Common myeloid progenitor, CD34-positive (primary cell): ENCODE results near the gene PTPRN2.
"Not testable (repeated sequence)": the region's sequence is repeated elsewhere in the genome, so short reads cannot be mapped to it uniquely, and the experiment has no call there.

Experiments used
- CTCF ChIA-PET: fragments of 350-600 bp; sonication (Branson Sonifier 250); formaldehyde crosslinking; loops from one replicate; lab custom pipeline; 2021; ENCODE audit warnings: antibody characterized with exemption; lab: Charles Lee
- POLR2A ChIA-PET: fragments of 350-600 bp; sonication (Branson Sonifier 250); formaldehyde crosslinking; loops from one replicate; lab custom pipeline; 2021; ENCODE audit warnings: antibody characterized with exemption; lab: Charles Lee
- DNase-seq, 3 donors: peaks; one replicate each; pipeline versions ENCODE4 v3.0.0 to v3.0.0-alpha.2; 2013
- H3K27ac ChIP-seq, 2 experiments: 1 replicate in 1 of 2; 2 replicates in 1 of 2; pipeline ENCODE4 v1.7.0; 2013; ENCODE audit warnings: inconsistent platforms in 2 of 2, low read length in 2 of 2, mild to moderate bottlenecking in 2 of 2, low read depth in 1 of 2, moderate library complexity in 1 of 2; ENCODE audit not compliant: severe bottlenecking in 2 of 2, insufficient read depth in 1 of 2, poor library complexity in 1 of 2
- H3K27me3 ChIP-seq, 5 experiments: replicated peaks in 2 of 5; 1 replicate in 3 of 5; 2 replicates in 2 of 5; pipeline versions ENCODE4 v1.6.1 to v1.7.0; 2013; ENCODE audit warnings: low read length in 4 of 5, mild to moderate bottlenecking in 2 of 5, moderate library complexity in 2 of 5, inconsistent platforms in 1 of 5; ENCODE audit not compliant: insufficient read depth in 5 of 5, control insufficient read depth in 4 of 5
- H3K36me3 ChIP-seq, 4 experiments: 1 replicate in 2 of 4; 2 replicates in 2 of 4; pipeline versions ENCODE4 v1.6.1 to v1.7.0; 2013; ENCODE audit warnings: low read length in 3 of 4, control low read depth in 1 of 4, mild to moderate bottlenecking in 1 of 4; ENCODE audit not compliant: control insufficient read depth in 4 of 4, insufficient read depth in 4 of 4
- H3K4me1 ChIP-seq, 4 experiments: 1 replicate in 3 of 4; 2 replicates in 1 of 4; pipeline versions ENCODE4 v1.6.1 to v1.7.1; 2013; ENCODE audit warnings: low read length in 3 of 4, mild to moderate bottlenecking in 3 of 4, control low read depth in 1 of 4, inconsistent platforms in 1 of 4, moderate library complexity in 1 of 4; ENCODE audit not compliant: control insufficient read depth in 4 of 4, insufficient read depth in 4 of 4; ENCODE audit errors: control extremely low read depth in 1 of 4
- H3K4me3 ChIP-seq, 7 experiments: 1 replicate in 4 of 7; 2 replicates in 3 of 7; pipeline versions ENCODE4 v1.5.1 to v1.7.0; 2013; ENCODE audit warnings: mild to moderate bottlenecking in 7 of 7, low read length in 6 of 7, moderate library complexity in 6 of 7, inconsistent platforms in 2 of 7, low read depth in 2 of 7, control low read depth in 1 of 7; ENCODE audit not compliant: insufficient read depth in 4 of 7, control insufficient read depth in 1 of 7; ENCODE audit errors: extremely low read depth in 1 of 7
- H3K9me3 ChIP-seq, 5 experiments: 1 replicate in 4 of 5; 2 replicates in 1 of 5; pipeline versions ENCODE4 v1.6.1 to v1.7.1; 2013; ENCODE audit warnings: low read length in 4 of 5, mild to moderate bottlenecking in 2 of 5, inconsistent platforms in 1 of 5, low read depth in 1 of 5, moderate library complexity in 1 of 5; ENCODE audit not compliant: control insufficient read depth in 4 of 5, insufficient read depth in 2 of 5; ENCODE audit errors: control extremely low read depth in 1 of 5
- WGBS: methylation state at CpG from one replicate; pipeline ENCODE4 v1.1.5; 2013; ENCODE audit not compliant: insufficient coverage; 5-methylcytosine and 5-hydroxymethylcytosine counted together

Gene PTPRN2

DNA sequence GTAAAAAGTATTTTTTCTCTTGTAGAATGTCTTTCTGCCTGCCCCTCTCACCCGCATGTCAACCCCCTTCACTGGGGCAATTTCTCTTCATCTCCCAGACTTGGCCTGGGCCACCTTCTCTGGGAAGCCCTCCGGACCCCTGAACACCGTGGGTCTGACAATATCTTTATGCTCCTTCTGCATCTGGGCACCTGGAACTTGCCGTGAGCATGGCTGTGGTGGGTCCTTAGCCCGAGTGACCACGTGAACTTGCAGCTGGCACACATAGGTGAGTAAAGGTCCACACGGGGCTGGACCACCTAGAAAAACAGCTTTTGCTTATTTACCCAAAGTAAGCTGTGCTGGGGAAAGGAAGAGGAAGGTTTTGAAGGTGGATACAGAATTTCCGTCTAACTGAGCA is 650.6 kb downstream of the PTPRN2 start:
- no peak overlapping the region for H3K4me3 ChIP-seq
- POLR2A ChIA-PET = no interaction called here
- 95% methylated on average over 7 of the region's 8 CpGs for WGBS
- no peaks in the 10 kb centered on the region for H3K4me1 ChIP-seq
- H3K9me3 ChIP-seq = peaks cover 0 to 17% (median 10%) of the 10 kb centered on the region in 5 experiments
- H3K27ac ChIP-seq = no peak overlapping the region
- no peaks in the 10 kb centered on the region for H3K36me3 ChIP-seq
- peaks cover 0 to 2% (median 0%) of the 10 kb centered on the region in 5 experiments for H3K27me3 ChIP-seq
- DNase-seq = no peak
- CTCF ChIA-PET = no interaction called here

- POLR2A ChIA-PET, H3K4me3 ChIP-seq, H3K4me1 ChIP-seq, H3K27ac ChIP-seq, H3K36me3 ChIP-seq, DNase-seq, H3K27me3 ChIP-seq, CTCF ChIA-PET: not testable (repeated sequence)
- H3K9me3 ChIP-seq = peaks cover 0 to 13% (median 10%) of the 10 kb centered on the region in 5 experiments
- WGBS = 92% methylated on average over 9 of the region's 11 CpGs
Observed at GRCh38 chr7:157935721-157936120, 651.9 kb downstream of the PTPRN2 start.

DNA sequence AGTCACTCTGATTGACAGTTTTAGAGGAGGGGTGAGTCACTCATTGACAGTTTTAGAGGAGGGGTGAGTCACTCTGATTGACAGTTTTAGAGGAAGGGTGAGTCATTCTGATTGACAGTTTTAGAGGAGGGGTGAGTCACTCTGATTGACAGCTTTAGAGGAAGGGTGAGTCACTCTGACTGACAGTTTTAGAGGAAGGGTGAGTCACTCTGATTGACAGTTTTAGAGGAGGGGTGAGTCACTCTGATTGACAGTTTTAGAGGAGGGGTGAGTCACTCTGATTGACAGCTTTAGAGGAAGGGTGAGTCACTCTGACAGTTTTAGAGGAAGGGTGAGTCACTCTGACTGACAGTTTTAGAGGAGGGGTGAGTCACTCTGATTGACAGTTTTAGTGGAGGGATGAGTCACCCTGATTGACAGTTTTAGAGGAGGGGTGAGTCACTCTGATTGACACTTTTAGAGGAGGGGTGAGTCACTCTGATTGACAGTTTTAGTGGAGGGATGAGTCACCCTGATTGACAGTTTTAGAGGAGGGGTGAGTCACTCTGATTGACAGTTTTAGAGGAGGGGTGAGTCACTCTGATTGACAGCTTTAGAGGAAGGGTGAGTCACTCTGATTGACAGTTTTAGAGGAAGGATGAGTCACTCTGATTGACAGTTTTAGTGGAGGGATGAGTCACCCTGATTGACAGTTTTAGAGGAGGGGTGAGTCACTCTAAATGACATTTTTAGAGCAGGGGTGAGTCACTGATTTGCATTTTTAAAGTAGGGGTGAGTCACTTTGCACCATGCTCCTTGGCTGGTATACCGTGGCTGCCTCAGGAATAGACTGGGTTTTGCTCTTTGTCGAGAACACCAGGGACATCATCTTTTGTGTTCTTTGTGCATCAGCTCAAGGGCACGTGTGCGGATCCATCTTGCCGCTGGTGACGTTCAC is 654.1 kb downstream of the PTPRN2 start:
- DNase-seq = peak in 2 of 3 donors; percentile 8 to 9
- peaks cover 0 to 14% (median 2%) of the 10 kb centered on the region in 5 experiments for H3K27me3 ChIP-seq
- POLR2A ChIA-PET, CTCF ChIA-PET, H3K36me3 ChIP-seq, H3K4me3 ChIP-seq, H3K4me1 ChIP-seq, H3K27ac ChIP-seq: not testable (repeated sequence)
- peaks cover 0 to 12% (median 6%) of the 10 kb centered on the region in 5 experiments for H3K9me3 ChIP-seq
- 93% methylated on average over 5 of the region's 6 CpGs for WGBS

GRCh38 chr7:157932498-157933218 is 655.0 kb downstream of the PTPRN2 start:
- WGBS = 93% methylated on average over 4 of the region's 5 CpGs
- no peak overlapping the region for H3K4me3 ChIP-seq

DNA sequence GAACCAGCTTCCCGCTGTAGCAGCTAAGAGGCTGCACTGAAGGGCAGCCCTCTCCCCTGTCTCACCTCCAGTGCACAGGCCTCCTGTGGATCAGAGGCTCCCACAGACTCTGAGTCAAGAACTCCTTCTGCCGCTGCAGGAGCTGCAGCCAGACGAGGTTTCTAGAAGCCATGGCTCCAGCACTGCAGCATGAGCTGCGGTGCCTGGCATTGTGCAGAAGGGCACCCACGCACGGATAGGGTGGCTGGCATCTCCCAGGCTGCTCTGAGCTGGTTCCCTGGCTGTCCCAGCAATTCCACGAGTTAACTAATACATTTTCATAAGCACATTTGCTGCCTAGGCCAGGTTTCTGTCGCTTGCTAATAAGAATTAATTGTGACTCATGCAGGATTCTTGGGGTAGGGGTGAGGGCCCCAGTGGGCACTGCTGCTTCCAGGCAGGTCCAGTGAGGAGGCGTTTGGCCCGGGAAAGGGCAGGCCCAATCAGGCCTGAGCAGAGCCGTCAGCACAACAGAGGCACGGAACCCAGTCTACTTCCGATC is 656.6 kb downstream of the PTPRN2 start:
- Histone ChIP-seq H3K4me1 (no peaks in the 10 kb centered on the region), H3K9me3 (peaks cover 0 to 12% (median 6%) of the 10 kb centered on the region in 5 experiments), H3K27ac (no peak overlapping the region), H3K4me3 (no peak overlapping the region), H3K27me3 (peaks cover 0 to 33% (median 4%) of the 10 kb centered on the region in 5 experiments), H3K36me3 (no peaks in the 10 kb centered on the region)
- WGBS = 92% methylated on average over 13 of the region's 13 CpGs
- POLR2A ChIA-PET = no interaction called here
- CTCF ChIA-PET = no interaction called here
- no peak for DNase-seq

More at GRCh38 chr7:157932498-157933218, 655.0 kb downstream of the PTPRN2 start:
- H3K27ac ChIP-seq = no peak overlapping the region
- H3K4me1 ChIP-seq = no peaks in the 10 kb centered on the region
- peak; percentile 4 to 29 (median 25) for DNase-seq
- ChIA-PET POLR2A (no interaction called here), CTCF (no interaction called here)
- H3K36me3 ChIP-seq = no peaks in the 10 kb centered on the region
- peaks cover 0 to 19% (median 4%) of the 10 kb centered on the region in 5 experiments for H3K27me3 ChIP-seq
- H3K9me3 ChIP-seq = peaks cover 0 to 12% (median 6%) of the 10 kb centered on the region in 5 experiments

- H3K36me3 ChIP-seq = no peaks in the 10 kb centered on the region
- peaks cover 0 to 35% (median 6%) of the 10 kb centered on the region in 5 experiments for H3K27me3 ChIP-seq
- H3K9me3 ChIP-seq = peaks cover 0 to 12% (median 6%) of the 10 kb centered on the region in 5 experiments
- WGBS = 71% methylated on average over 6 of the region's 6 CpGs
- H3K27ac ChIP-seq = no peak overlapping the region
- ChIA-PET CTCF (no interaction called here), POLR2A (no interaction called here)
- DNase-seq = no peak
- no peaks in the 10 kb centered on the region for H3K4me1 ChIP-seq
- no peak overlapping the region for H3K4me3 ChIP-seq
Observed at GRCh38 chr7:157930441-157930840, 657.2 kb downstream of the PTPRN2 start.
